ENCODE data around the gene PRKG2. TPM values are rescaled to one million over a fixed set of nuclear protein-coding genes. Genes with fewer than 3 reads are reported as not detected.

PRKG2 gene
- total RNA-seq, 1 experiment from 2014 or later = 0.59 TPM

GRCh38 chr4:81218206-81218605, 3.2 kb upstream of the PRKG2 start:
- Histone ChIP-seq H3K27me3 (ENCODE audit: control insufficient read depth, insufficient read depth, low read length) (peaks cover 2% of the 10 kb centered on the region; the same call in 1 of the 2 replicates), H3K4me1 (ENCODE audit: control insufficient read depth, insufficient read depth, low read length) (no peaks in the 10 kb centered on the region), H3K4me3 (ENCODE audit: low read depth in 2 of 2, low read length in 2 of 2) (no peak overlapping the region), H3K9me3 (ENCODE audit: control insufficient read depth, insufficient read depth, low read depth, low read length) (no peaks in the 10 kb centered on the region), H3K36me3 (ENCODE audit: control insufficient read depth, insufficient read depth, low read length) (no peaks in the 10 kb centered on the region), H3K27ac (ENCODE audit: low read length) (no peak overlapping the region)
- no TSS peak for BruUV-seq (replicated peaks)
- CTCF ChIA-PET = no interaction called here
- in situ Hi-C loops (cut with HindIII; ENCODE audit: low pct_unique_long_range_greater_than_20kb, low sequenced_read_pairs) = no loop called here
- intact Hi-C loops (cut with micrococcal nuclease; ENCODE audit: unreplicated experiment) = no loop called here
- POLR2A ChIA-PET = no interaction called here
- TF ChIP-seq, protein P1, sequence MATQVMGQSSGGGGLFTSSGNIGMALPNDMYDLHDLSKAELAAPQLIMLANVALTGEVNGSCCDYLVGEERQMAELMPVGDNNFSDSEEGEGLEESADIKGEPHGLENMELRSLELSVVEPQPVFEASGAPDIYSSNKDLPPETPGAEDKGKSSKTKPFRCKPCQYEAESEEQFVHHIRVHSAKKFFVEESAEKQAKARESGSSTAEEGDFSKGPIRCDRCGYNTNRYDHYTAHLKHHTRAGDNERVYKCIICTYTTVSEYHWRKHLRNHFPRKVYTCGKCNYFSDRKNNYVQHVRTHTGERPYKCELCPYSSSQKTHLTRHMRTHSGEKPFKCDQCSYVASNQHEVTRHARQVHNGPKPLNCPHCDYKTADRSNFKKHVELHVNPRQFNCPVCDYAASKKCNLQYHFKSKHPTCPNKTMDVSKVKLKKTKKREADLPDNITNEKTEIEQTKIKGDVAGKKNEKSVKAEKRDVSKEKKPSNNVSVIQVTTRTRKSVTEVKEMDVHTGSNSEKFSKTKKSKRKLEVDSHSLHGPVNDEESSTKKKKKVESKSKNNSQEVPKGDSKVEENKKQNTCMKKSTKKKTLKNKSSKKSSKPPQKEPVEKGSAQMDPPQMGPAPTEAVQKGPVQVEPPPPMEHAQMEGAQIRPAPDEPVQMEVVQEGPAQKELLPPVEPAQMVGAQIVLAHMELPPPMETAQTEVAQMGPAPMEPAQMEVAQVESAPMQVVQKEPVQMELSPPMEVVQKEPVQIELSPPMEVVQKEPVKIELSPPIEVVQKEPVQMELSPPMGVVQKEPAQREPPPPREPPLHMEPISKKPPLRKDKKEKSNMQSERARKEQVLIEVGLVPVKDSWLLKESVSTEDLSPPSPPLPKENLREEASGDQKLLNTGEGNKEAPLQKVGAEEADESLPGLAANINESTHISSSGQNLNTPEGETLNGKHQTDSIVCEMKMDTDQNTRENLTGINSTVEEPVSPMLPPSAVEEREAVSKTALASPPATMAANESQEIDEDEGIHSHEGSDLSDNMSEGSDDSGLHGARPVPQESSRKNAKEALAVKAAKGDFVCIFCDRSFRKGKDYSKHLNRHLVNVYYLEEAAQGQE (IDR thresholded peaks at IDR 0.05; ENCODE audit: insufficient read depth in 1 of 2, low read depth in 2 of 2, low read length in 1 of 2) = no peak
- no peak for TF ChIP-seq CTCF (IDR thresholded peaks at IDR 0.05)
- no peak for TF ChIP-seq POLR2AphosphoS5 (IDR thresholded peaks at IDR 0.05; ENCODE audit: low read depth, low read length)
- TF ChIP-seq SIN3A (IDR thresholded peaks at IDR 0.05; ENCODE audit: borderline replicate concordance, insufficient read depth, low read depth, low read length) = no peak
- no peak for TF ChIP-seq TCF7L2 (IDR thresholded peaks at IDR 0.05; ENCODE audit: low read depth, low read length)
- ATAC-seq = no peak
- DNase-seq (ENCODE audit: low read depth, low spot score) = no peak

- ATAC-seq = no peak
- Histone ChIP-seq H3K4me3 (ENCODE audit: low read depth in 2 of 2, low read length in 2 of 2) (no peak overlapping the region), H3K4me1 (ENCODE audit: control insufficient read depth, insufficient read depth, low read length) (no peaks in the 10 kb centered on the region), H3K27ac (ENCODE audit: low read length) (no peak overlapping the region), H3K27me3 (ENCODE audit: control insufficient read depth, insufficient read depth, low read length) (peaks cover 2% of the 10 kb centered on the region; the same call in 1 of the 2 replicates), H3K36me3 (ENCODE audit: control insufficient read depth, insufficient read depth, low read length) (no peaks in the 10 kb centered on the region), H3K9me3 (ENCODE audit: control insufficient read depth, insufficient read depth, low read depth, low read length) (no peaks in the 10 kb centered on the region)
- CTCF ChIA-PET = no interaction called here
- intact Hi-C loops (cut with micrococcal nuclease; ENCODE audit: unreplicated experiment) = no loop called here
- POLR2A ChIA-PET = no interaction called here
- BruUV-seq (replicated peaks) = no TSS peak
- no peak for TF ChIP-seq CTCF (IDR thresholded peaks at IDR 0.05)
- no peak for TF ChIP-seq SIN3A (IDR thresholded peaks at IDR 0.05; ENCODE audit: borderline replicate concordance, insufficient read depth, low read depth, low read length)
- no peak for TF ChIP-seq POLR2AphosphoS5 (IDR thresholded peaks at IDR 0.05; ENCODE audit: low read depth, low read length)
- TF ChIP-seq, protein P1 (IDR thresholded peaks at IDR 0.05; ENCODE audit: insufficient read depth in 1 of 2, low read depth in 2 of 2, low read length in 1 of 2) = no peak
- no peak for TF ChIP-seq TCF7L2 (IDR thresholded peaks at IDR 0.05; ENCODE audit: low read depth, low read length)
- no peak for DNase-seq (ENCODE audit: low read depth, low spot score)
- in situ Hi-C loops (cut with HindIII; ENCODE audit: low pct_unique_long_range_greater_than_20kb, low sequenced_read_pairs) = no loop called here
Observed at GRCh38 chr4:81217779-81218178, 2.8 kb upstream of the PRKG2 start.
